ENCODE results near the gene TNNI3.
"Not testable (repeated sequence)": the region's sequence is repeated elsewhere in the genome, so short reads cannot be mapped to it uniquely, and the experiment has no call there.

TNNI3 gene

DNA sequence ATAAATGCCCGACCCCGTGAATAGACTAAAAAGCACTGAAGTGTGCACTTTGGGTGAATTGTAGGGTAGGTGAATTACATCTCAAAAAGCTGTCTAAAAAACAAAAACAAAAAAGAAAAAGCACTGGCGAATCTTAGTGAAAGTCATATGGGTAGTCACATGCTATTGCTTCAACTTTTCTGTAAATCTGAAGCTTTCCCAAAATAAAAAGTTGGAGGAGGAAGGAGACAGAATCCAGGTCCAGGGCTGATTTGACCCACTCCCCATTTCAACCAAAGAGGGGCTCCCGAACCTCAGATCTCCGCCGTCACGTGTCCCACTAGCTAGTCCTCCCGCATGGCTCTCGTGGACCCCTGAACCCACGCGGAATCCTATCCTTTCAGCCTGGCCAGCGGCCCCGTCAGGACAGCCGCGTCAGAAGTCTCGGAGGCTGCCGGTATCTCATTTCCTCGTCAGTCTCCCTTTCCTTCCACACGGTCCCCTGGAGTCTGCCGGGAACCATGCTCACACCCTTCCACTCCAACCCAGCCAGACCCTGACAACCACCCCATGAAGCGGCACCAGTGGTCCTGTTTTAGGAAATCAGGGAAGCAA is 46.2 kb downstream of the TNNI3 start:
- no peak for DNase-seq

DNA sequence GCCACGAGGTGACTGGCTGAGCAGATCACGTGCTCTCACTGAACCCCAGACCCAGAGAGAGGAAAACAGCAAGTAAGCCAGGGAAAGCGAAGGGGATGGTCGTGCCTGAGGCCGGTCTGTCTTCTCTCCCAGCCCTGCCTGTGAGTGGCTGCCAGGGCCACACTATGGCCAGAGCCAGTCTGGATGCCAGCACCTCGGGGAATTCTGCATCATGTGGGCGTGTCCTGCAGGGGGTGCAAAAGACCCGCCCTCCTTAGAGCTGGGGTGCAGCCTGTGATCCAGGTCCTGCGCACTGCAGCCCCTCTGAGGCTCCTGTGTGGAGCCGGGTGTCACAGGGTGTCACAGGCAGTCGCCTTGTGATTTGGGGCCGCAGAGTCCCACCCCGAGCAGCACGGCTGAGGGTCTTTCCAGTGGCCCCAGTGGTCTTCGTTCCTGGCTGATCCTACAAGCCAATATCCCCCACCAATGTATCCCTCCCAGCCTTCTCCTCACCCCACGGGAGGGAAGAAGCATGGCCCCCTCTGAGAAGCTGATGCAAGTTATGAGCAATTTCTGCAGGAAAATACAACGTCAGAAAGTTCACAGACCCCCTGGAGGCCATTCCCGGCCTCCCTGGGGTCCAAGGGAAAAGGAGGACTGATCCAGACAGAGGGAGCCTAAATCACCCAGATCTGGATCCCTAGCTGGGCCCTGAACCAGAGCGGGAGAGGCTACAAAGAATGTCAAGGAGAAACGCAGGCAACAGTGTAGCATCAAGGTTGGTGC is 47.8 kb downstream of the TNNI3 start:
- no peak for DNase-seq

DNA sequence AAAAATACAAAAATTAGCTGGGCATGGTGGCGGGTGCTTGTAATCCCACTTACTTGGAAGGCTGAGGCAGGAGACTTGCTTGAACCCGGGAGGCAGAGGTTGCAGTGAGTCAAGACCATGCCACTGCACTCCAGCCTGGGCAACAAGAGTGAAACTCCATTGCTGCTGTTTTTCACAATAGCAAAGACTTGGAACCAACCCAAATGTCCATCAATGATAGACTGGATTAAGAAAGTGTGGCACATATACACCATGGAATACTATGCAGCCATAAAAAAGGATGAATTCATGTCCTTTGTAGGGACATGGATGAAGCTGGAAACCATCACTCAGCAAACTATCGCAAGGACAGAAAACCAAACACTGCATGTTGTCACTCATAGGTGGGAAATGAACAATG is 50.3 kb downstream of the TNNI3 start:
- not testable (repeated sequence) for DNase-seq

DNA sequence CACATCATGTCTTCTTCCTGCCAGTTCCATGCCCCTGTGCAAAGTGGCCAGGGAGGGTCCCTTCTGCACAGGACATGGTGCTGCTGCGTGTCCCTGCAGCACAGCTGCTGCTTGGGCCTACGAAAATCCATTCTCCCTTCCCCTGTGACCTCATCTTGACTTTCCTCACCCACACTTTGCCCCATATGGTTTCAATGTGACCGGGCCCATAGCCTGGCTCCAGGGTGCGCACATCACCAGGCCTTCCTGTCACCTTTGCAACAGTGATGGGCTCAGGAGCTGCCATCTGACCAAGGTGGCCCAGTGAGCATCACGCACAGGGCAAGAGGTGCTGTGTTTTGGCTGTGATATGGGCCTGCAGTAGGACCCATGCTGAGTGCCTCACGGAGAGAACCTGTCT is 50.9 kb downstream of the TNNI3 start:
- DNase-seq: no peak

DNA sequence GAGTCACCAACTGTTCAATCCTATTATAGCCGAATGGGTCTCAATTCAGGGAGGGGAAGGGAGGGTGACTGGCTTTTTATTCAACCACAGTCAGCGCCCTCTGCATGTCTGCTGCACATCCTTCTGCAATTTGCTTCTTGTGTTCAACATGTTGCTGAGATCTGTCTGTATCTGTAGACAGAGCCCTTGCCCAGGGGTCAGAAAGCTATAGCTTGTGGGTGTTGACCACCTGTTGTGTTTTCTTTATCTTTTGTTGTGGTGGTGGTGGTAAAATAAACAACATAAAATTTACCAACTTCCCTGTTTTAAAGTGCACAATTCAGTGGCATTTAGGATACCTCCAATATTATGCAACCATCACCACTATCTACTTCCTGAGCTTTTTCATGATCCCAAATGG is 52.3 kb downstream of the TNNI3 start:
- DNase-seq: no peak

DNA sequence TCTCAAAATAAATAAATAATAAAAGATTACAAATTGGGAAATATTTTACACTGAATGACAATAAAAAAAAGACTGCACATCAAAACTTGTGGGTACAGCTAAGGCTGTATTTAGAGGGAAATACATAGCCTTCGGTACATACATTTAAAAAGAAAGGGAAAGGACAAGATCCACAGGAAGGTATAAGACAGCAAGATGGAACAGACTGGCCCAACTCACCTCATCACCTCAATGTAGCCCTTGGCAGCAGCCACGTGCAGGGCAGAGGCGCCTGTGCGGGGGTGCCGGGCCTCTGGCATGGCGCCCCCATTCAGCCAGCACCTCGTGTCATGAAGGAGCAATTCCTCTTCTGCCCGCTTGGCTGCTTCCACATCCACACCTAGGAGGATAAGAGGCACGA is 54.3 kb downstream of the TNNI3 start:
- DNase-seq: no peak
